GM23248 (cell line): Measurements from ENCODE around the gene IQGAP2.

ENCODE experiments used
- EZH2 ChIP-seq: fragments of 200-600 bp; sonication (generic); IDR thresholded peaks from 2 replicates; pipeline ENCODE4 v1.6.1; 2018; ENCODE audit warnings: antibody characterized with exemption, mild to moderate bottlenecking; ENCODE audit not compliant: insufficient read depth, poor library complexity, severe bottlenecking
- EZH2phosphoT487 ChIP-seq: fragments of 200-600 bp; sonication (generic); IDR thresholded peaks from 2 replicates; pipeline ENCODE4 v1.6.1; 2018; ENCODE audit warnings: antibody characterized with exemption, moderate library complexity, mild to moderate bottlenecking, low read depth; ENCODE audit not compliant: insufficient read depth

- TF ChIP-seq EZH2 (no peak), EZH2phosphoT487 (no peak)
These were observed 101.9 kb downstream of the IQGAP2 start for GRCh38 chr5:76504901-76505564.
